Measurements from ENCODE around the gene APRT. TPM values are rescaled to one million over a fixed set of nuclear protein-coding genes. Genes with fewer than 3 reads are reported as not detected.

The APRT gene
- total and polyA plus RNA-seq, 2 of the 8 experiments (the other 6 are each of a cell fraction or from before 2014, with no cell fraction given): 221 to 267 TPM

DNA sequence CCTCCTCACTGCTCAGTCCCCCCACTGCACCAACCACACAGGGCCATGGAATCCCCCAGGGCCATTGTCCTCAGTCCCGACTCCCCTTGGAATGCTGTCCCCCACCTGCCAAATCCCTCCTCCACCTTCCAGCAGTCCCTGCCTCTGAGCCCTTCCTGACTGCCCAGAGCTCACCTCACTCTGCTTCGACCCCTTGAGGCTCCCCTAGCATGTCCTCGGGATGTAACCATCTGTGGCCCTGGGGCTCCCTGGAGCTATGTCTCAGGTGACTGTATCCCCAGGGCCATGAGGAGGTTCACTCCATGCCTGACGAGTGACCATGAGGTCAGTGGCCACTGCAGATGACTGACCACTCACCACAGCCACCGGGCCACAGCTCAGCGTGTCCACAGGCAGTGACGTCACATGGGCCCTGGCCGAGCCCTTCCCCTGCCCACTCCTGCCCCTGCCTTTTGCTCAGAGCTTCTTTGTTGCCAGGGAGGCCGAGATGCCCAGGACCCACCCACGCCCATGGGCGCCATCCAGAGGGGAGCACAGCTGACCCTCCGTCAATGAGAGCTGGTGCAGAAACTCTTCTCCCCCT, 19.0 kb downstream of the APRT start:
- no peak overlapping the region for H3K56ac ChIP-seq (replicated peaks; ENCODE audit: insufficient read length, low read depth, low read length)
- POLR2A ChIA-PET (ENCODE audit: partially characterized antibody): interaction anchor here (1.1 to 2.5 kb wide), 5 partner anchors 8 to 40 kb away, joined by 3 to 6 read pairs (median 3); no protein-coding TSS in a partner anchor
- H4K5ac ChIP-seq (ENCODE audit: insufficient read length, low read depth, low read length): no peak overlapping the region
- peak overlapping the region; percentile 97; the same call in 1 of the 2 replicates for H2BK12ac ChIP-seq (ENCODE audit: low read depth, low read length)
- H3K14ac ChIP-seq (ENCODE audit: insufficient read length): no peak overlapping the region
- H2BK20ac ChIP-seq (ENCODE audit: low read length): 0 out of 2 replicates have a peak overlapping the region, but pooled peaks have one; percentile 72
- peak overlapping the region; percentile 62; the same call in 1 of the 2 replicates for H3K18ac ChIP-seq (ENCODE audit: extremely low read depth, low read length)
- H2BK5ac ChIP-seq (ENCODE audit: low read depth, low read length): peak overlapping the region; percentile 78; the same call in 1 of the 2 replicates
- H4K20me1 ChIP-seq (replicated peaks in 1 of 2; ENCODE audit: control insufficient read depth in 1 of 2, insufficient read depth in 2 of 2, low read length in 2 of 2): no peaks in the 10 kb centered on the region
- H3K27me3 ChIP-seq (replicated peaks in 1 of 4; ENCODE audit: control insufficient read depth in 3 of 4, extremely low read depth in 1 of 4, insufficient read depth in 3 of 4, low read length in 3 of 4): no peaks in the 10 kb centered on the region; a peak in 1 of 7 replicates
- H3K4me2 ChIP-seq (ENCODE audit: insufficient read depth in 1 of 2, low read depth in 2 of 2, low read length in 2 of 2): no peak overlapping the region
- WGBS, 2 experiments (ENCODE audit: extremely low coverage in 1 of 2, insufficient coverage in 1 of 2, insufficient read length in 1 of 2, insufficient replicate concordance in 2 of 2, low coverage in 1 of 2, low lambda C conversion rate in 2 of 2, missing lambda C conversion rate in 1 of 2): 90% methylated on average over 10 of the region's 12 CpGs; no CpG with 5 or more reads in 1 of the 2 experiments
- H3K4me1 ChIP-seq (replicated peaks in 1 of 4; ENCODE audit: control insufficient read depth in 3 of 4, insufficient read depth in 4 of 4, low read length in 3 of 4): peaks cover 0 to 26% (median 18%) of the 10 kb centered on the region in 4 experiments; a peak in 6 of 7 replicates
- H2BK15ac ChIP-seq (ENCODE audit: low read length): peak overlapping the region; percentile 92; the same call in 1 of the 2 replicates
- no peaks in the 10 kb centered on the region for H3K79me2 ChIP-seq (ENCODE audit: control insufficient read depth in 1 of 2, insufficient read depth in 2 of 2, low read length in 2 of 2)
- no peak overlapping the region for H3K23ac ChIP-seq (ENCODE audit: insufficient read length)
- H4K91ac ChIP-seq (replicated peaks; ENCODE audit: insufficient read length, low read length): peak overlapping the region; percentile 98
- no peaks in the 10 kb centered on the region for H3K36me3 ChIP-seq (ENCODE audit: control insufficient read depth in 2 of 4, insufficient read depth in 4 of 4, low read length in 3 of 4)
- peak overlapping the region; percentile 46 for H3K4ac ChIP-seq (replicated peaks; ENCODE audit: insufficient read length, low read depth, low read length)
- no peak overlapping the region for H3K27ac ChIP-seq (ENCODE audit: low read depth, low read length)
- CTCF ChIA-PET (ENCODE audit: partially characterized antibody): interaction anchor here (0.5 to 1.8 kb wide), 16 partner anchors 8 to 496 kb away, joined by 3 to 8 read pairs (median 3); no protein-coding TSS in a partner anchor
- no peak for DNase-seq (ENCODE audit: low read depth in 1 of 2, low spot score in 2 of 2)
- H2AFZ ChIP-seq (ENCODE audit: low read length): no peak overlapping the region
- no peak for FAIRE-seq
- peak overlapping the region; percentile 84 for H2BK120ac ChIP-seq (replicated peaks; ENCODE audit: low read depth, low read length)
- no peaks in the 10 kb centered on the region for H3K79me1 ChIP-seq (ENCODE audit: low read depth, low read length)
- H2AK5ac ChIP-seq (ENCODE audit: low read depth, low read length): no peak overlapping the region
- no peak overlapping the region for H3K4me3 ChIP-seq (ENCODE audit: extremely low read depth in 1 of 4, insufficient read depth in 2 of 4, low read depth in 3 of 4, low read length in 4 of 4)
- H4K8ac ChIP-seq (ENCODE audit: extremely low read depth, insufficient read depth, low read length): peak overlapping the region; percentile 65; the same call in 1 of the 2 replicates
- no peaks in the 10 kb centered on the region; the same call in 1 of the 2 replicates for H3K23me2 ChIP-seq (ENCODE audit: low read depth, low read length)
- no peaks in the 10 kb centered on the region for H3K9me3 ChIP-seq (ENCODE audit: insufficient read depth in 2 of 2, low read depth in 1 of 2, low read length in 1 of 2)
- no peak overlapping the region for H3K9ac ChIP-seq (replicated peaks in 1 of 4; ENCODE audit: extremely low read depth in 1 of 4, low read depth in 3 of 4, low read length in 3 of 4)
- TF ChIP-seq NRF1 (IDR thresholded peaks at IDR 0.05; ENCODE audit: low read depth, low read length) (no peak), CREB1 (IDR thresholded peaks at IDR 0.05) (no peak), CBX8 (IDR thresholded peaks at IDR 0.05; ENCODE audit: borderline replicate concordance, low read depth, low read length) (no peak), SP1 (IDR thresholded peaks at IDR 0.05; ENCODE audit: low read depth, low read length) (no peak), SRF (IDR thresholded peaks at IDR 0.05; ENCODE audit: low read depth, low read length) (no peak), YY1 (IDR thresholded peaks at IDR 0.05; ENCODE audit: low read depth, low read length) (no peak), ATF3 (IDR thresholded peaks at IDR 0.05; ENCODE audit: insufficient read depth, low read depth, low read length) (no peak), TCF12 (IDR thresholded peaks at IDR 0.05; ENCODE audit: low read depth, low read length) (no peak), PHF8 (conservative IDR thresholded peaks at IDR 0.05; ENCODE audit: low read depth, low read length) (no peak), EGR1 (IDR thresholded peaks at IDR 0.05; ENCODE audit: borderline replicate concordance, low read depth, low read length) (no peak)
- TF ChIP-seq, protein P1, sequence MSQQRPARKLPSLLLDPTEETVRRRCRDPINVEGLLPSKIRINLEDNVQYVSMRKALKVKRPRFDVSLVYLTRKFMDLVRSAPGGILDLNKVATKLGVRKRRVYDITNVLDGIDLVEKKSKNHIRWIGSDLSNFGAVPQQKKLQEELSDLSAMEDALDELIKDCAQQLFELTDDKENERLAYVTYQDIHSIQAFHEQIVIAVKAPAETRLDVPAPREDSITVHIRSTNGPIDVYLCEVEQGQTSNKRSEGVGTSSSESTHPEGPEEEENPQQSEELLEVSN (IDR thresholded peaks at IDR 0.05): peak; percentile 59; the same call in 1 of the 2 replicates
- TF ChIP-seq, protein P2, sequence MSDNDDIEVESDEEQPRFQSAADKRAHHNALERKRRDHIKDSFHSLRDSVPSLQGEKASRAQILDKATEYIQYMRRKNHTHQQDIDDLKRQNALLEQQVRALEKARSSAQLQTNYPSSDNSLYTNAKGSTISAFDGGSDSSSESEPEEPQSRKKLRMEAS (IDR thresholded peaks at IDR 0.05): 0 out of 2 replicates have a peak, but pooled peaks have one; percentile 12

Measured in H1 (cell line).